NCI-H774 (cell line): ENCODE results near the gene SETX.

ENCODE experiments used
- DNase-seq: peaks from one replicate; lab custom pipeline; 2025; lab: John Stamatoyannopoulos, UW

SETX gene

GRCh38 chr9:132214027-132214622 lies 140.7 kb downstream of the SETX start:
- DNase-seq: peak; percentile 80

GRCh38 chr9:132211570-132211969 lies 143.2 kb downstream of the SETX start:
- no peak for DNase-seq
